ENCODE data around the gene C2CD2L. TPM values are rescaled to one million over a fixed set of nuclear protein-coding genes. Genes with fewer than 3 reads are reported as not detected.
"Not testable (repeated sequence)": the region's sequence is repeated elsewhere in the genome, so short reads cannot be mapped to it uniquely, and the experiment has no call there.

Gene C2CD2L
- total and polyA plus RNA-seq, 4 donors = 2.5 to 6.3 (median 4.8) TPM

- H3K27me3 ChIP-seq (ENCODE audit: control insufficient read depth in 4 of 4, insufficient read depth in 4 of 4, low read length in 3 of 4); H3K36me3 ChIP-seq (ENCODE audit: control insufficient read depth in 4 of 4, insufficient read depth in 3 of 4, low read depth in 1 of 4, low read length in 3 of 4); DNase-seq (ENCODE audit: low spot score); H3K9me3 ChIP-seq (ENCODE audit: control insufficient read depth in 4 of 4, low read length in 3 of 4); H3K4me3 ChIP-seq (ENCODE audit: low read depth in 1 of 3, low read length in 3 of 3); H3K9ac ChIP-seq (ENCODE audit: low read depth in 1 of 2, low read length in 2 of 2); H3K27ac ChIP-seq (ENCODE audit: low read depth in 1 of 2, low read length in 2 of 2): not testable (repeated sequence)
- WGBS = 88% methylated on average over 18 of the region's 18 CpGs
- H3K4me1 ChIP-seq (ENCODE audit: control insufficient read depth in 4 of 4, insufficient read depth in 4 of 4, low read length in 3 of 4) = peaks cover 2 to 40% (median 30%) of the 10 kb centered on the region in 4 donors
Measured at GRCh38 chr11:119103161-119103664, 3.9 kb upstream of the C2CD2L start.

- Histone ChIP-seq H3K27me3 (ENCODE audit: control insufficient read depth in 4 of 4, insufficient read depth in 4 of 4, low read length in 3 of 4) (no peaks in the 10 kb centered on the region), H3K9me3 (ENCODE audit: control insufficient read depth in 4 of 4, low read length in 3 of 4) (no peaks in the 10 kb centered on the region), H3K4me1 (ENCODE audit: control insufficient read depth in 4 of 4, insufficient read depth in 4 of 4, low read length in 3 of 4) (peaks cover 4 to 46% (median 36%) of the 10 kb centered on the region in 4 donors), H3K4me3 (ENCODE audit: low read depth in 1 of 3, low read length in 3 of 3) (no peak overlapping the region), H3K9ac (ENCODE audit: low read depth in 1 of 2, low read length in 2 of 2) (no peak overlapping the region), H3K27ac (ENCODE audit: low read depth in 1 of 2, low read length in 2 of 2) (no peak overlapping the region), H3K36me3 (ENCODE audit: control insufficient read depth in 4 of 4, insufficient read depth in 3 of 4, low read depth in 1 of 4, low read length in 3 of 4) (peaks cover 0 to 1% (median 0%) of the 10 kb centered on the region in 4 donors)
- DNase-seq (ENCODE audit: low spot score) = no peak
- TF ChIP-seq YY1 (IDR thresholded peaks at IDR 0.05) = no peak
- TF ChIP-seq RAD21 (IDR thresholded peaks at IDR 0.05) = peak in 1 of 2 donors; percentile 20
- 59% methylated on average over 4 of the region's 4 CpGs for WGBS
Measured at GRCh38 chr11:119103793-119104192, 3.4 kb upstream of the C2CD2L start.

GRCh38 chr11:119107538-119108145 is 498 bp downstream of the C2CD2L start:
- peak overlapping the region; percentile 12 to 57 for H3K27ac ChIP-seq (ENCODE audit: low read depth in 1 of 2, low read length in 2 of 2)
- no peaks in the 10 kb centered on the region for H3K9me3 ChIP-seq (ENCODE audit: control insufficient read depth in 4 of 4, low read length in 3 of 4)
- WGBS = under 1% methylated on average over 65 of the region's 65 CpGs
- peak overlapping the region; percentile 48 to 91 (median 78) for H3K4me3 ChIP-seq (ENCODE audit: low read depth in 1 of 3, low read length in 3 of 3)
- TF ChIP-seq FOXA2 (IDR thresholded peaks at IDR 0.05) (no peak), GABPA (IDR thresholded peaks at IDR 0.05 in 1 of 2, conservative IDR thresholded peaks at IDR 0.05 in 1 of 2) (no peak), RXRA (IDR thresholded peaks at IDR 0.05) (no peak), EGR1 (IDR thresholded peaks at IDR 0.05; ENCODE audit: low read depth in 2 of 2) (no peak), TAF1 (conservative IDR thresholded peaks at IDR 0.05) (no peak), ATF3 (IDR thresholded peaks at IDR 0.05) (no peak), NR2F2 (IDR thresholded peaks at IDR 0.05) (no peak), HNF4A (conservative IDR thresholded peaks at IDR 0.05) (no peak), JUND (IDR thresholded peaks at IDR 0.05) (no peak), HNF4G (IDR thresholded peaks at IDR 0.05) (no peak), REST (IDR thresholded peaks at IDR 0.05) (no peak), CTCF (IDR thresholded peaks at IDR 0.05; ENCODE audit: low read depth, low read length, missing input control) (no peak), ZBTB33 (IDR thresholded peaks at IDR 0.05) (no peak), FOXA1 (IDR thresholded peaks at IDR 0.05) (no peak), YY1 (IDR thresholded peaks at IDR 0.05) (no peak), RAD21 (IDR thresholded peaks at IDR 0.05) (no peak), MAX (IDR thresholded peaks at IDR 0.05) (no peak)
- no peaks in the 10 kb centered on the region for H3K27me3 ChIP-seq (ENCODE audit: control insufficient read depth in 4 of 4, insufficient read depth in 4 of 4, low read length in 3 of 4)
- no peak for DNase-seq (ENCODE audit: low spot score)
- peak overlapping the region in 1 of 2 donors; percentile 65 for H3K9ac ChIP-seq (ENCODE audit: low read depth in 1 of 2, low read length in 2 of 2)
- peaks cover 8 to 35% (median 24%) of the 10 kb centered on the region in 4 donors for H3K4me1 ChIP-seq (ENCODE audit: control insufficient read depth in 4 of 4, insufficient read depth in 4 of 4, low read length in 3 of 4)
- peaks cover 3 to 22% (median 17%) of the 10 kb centered on the region in 4 donors for H3K36me3 ChIP-seq (ENCODE audit: control insufficient read depth in 4 of 4, insufficient read depth in 3 of 4, low read depth in 1 of 4, low read length in 3 of 4)

All from liver (tissue), 9 donors.